WTC11 (cell line): ENCODE measurements around the gene ATXN10.

Experiments used
- ATF2 ChIP-seq: sonication (generic); formaldehyde crosslinking; IDR thresholded peaks from 2 replicates; pipeline ENCODE4 v1.8.1; 2022; ENCODE audit warnings: low read depth, missing genetic modification reagents, borderline replicate concordance
- ATF6 ChIP-seq: sonication (generic); formaldehyde crosslinking; IDR thresholded peaks from 2 replicates; pipeline ENCODE4 v1.8.1; 2023; ENCODE audit warnings: mild to moderate bottlenecking, missing genetic modification reagents
- CTCF ChIP-seq: fragments of 200-600 bp; IDR thresholded peaks from 2 replicates; pipeline ENCODE4 v1.8.0; 2022; ENCODE audit warnings: antibody characterized with exemption
- ESRRA ChIP-seq: sonication (generic); formaldehyde crosslinking; IDR thresholded peaks from 2 replicates; pipeline ENCODE4 v1.8.1; 2022; ENCODE audit warnings: mild to moderate bottlenecking, missing genetic modification reagents, borderline replicate concordance
- IRF2 ChIP-seq: sonication (generic); formaldehyde crosslinking; IDR thresholded peaks from 2 replicates; pipeline ENCODE4 v1.8.0; 2022; ENCODE audit warnings: low read depth, missing genetic modification reagents, borderline replicate concordance
- NR1H2 ChIP-seq: sonication (generic); formaldehyde crosslinking; IDR thresholded peaks from 2 replicates; pipeline ENCODE4 v1.9.0; 2021; ENCODE audit warnings: mild to moderate bottlenecking, moderate library complexity, missing genetic modification reagents
- SP1 ChIP-seq: sonication (generic); formaldehyde crosslinking; conservative IDR thresholded peaks from 2 replicates; pipeline ENCODE4 v1.8.1; 2022; ENCODE audit warnings: missing genetic modification reagents
- ZNF232 ChIP-seq: sonication (generic); formaldehyde crosslinking; IDR thresholded peaks from 2 replicates; pipeline ENCODE4 v1.8.0; 2022; ENCODE audit warnings: mild to moderate bottlenecking, missing genetic modification reagents

GRCh38 chr22:45802054-45802453 is 130.4 kb downstream of the ATXN10 start:
- TF ChIP-seq ESRRA (CRISPR knock-in tag), result no peak
- TF ChIP-seq CTCF, result no peak
- TF ChIP-seq ZNF232, result no peak
- no peak for TF ChIP-seq IRF2 (CRISPR knock-in tag)
- TF ChIP-seq SP1 (CRISPR knock-in tag), result no peak
- no peak for TF ChIP-seq NR1H2 (CRISPR knock-in tag)
- TF ChIP-seq ATF2 (CRISPR knock-in tag), result no peak
- no peak for TF ChIP-seq ATF6 (CRISPR knock-in tag)
